GM19035 (cell line): ENCODE measurements around the gene RILPL1.
A peak's percentile ranks its signal among the peaks of the same experiment; 100 is the strongest.
"Not testable (repeated sequence)": the region's sequence is repeated elsewhere in the genome, so short reads cannot be mapped to it uniquely, and the experiment has no call there.

Experiments used
- ATAC-seq: cut with Tn5 transposase; IDR thresholded peaks from one replicate; pipeline ENCODE4 v1.9.1; 2021; ENCODE audit not compliant: unreplicated experiment

The RILPL1 gene

GRCh38 chr12:123533672-123534643, at the start of gene RILPL1:
Gene RILPL1, minus strand, starts transcription at chr12:123533719. Its CDS starts 237 bp downstream, at chr12:123533482.
- ATAC-seq, result peak; percentile 57

- no peak for ATAC-seq
Observed at GRCh38 chr12:123580772-123581171, 47.3 kb upstream of the RILPL1 start.

- not testable (repeated sequence) for ATAC-seq
Observed at GRCh38 chr12:123578829-123579228, 45.3 kb upstream of the RILPL1 start.

- no peak for ATAC-seq
Observed at GRCh38 chr12:123578243-123578642, 44.7 kb upstream of the RILPL1 start.

GRCh38 chr12:123576611-123577010, 43.1 kb upstream of the RILPL1 start:
- no peak for ATAC-seq

GRCh38 chr12:123573870-123574269, 40.4 kb upstream of the RILPL1 start:
- ATAC-seq, result no peak

GRCh38 chr12:123572391-123572790, 38.9 kb upstream of the RILPL1 start:
- no peak for ATAC-seq

- no peak for ATAC-seq
Observed at GRCh38 chr12:123571343-123571813, 37.9 kb upstream of the RILPL1 start.

GRCh38 chr12:123559468-123559867, 25.9 kb upstream of the RILPL1 start:
- no peak for ATAC-seq

GRCh38 chr12:123558487-123558886, 25.0 kb upstream of the RILPL1 start:
- ATAC-seq, result not testable (repeated sequence)

- not testable (repeated sequence) for ATAC-seq
Observed at GRCh38 chr12:123554843-123555242, 21.3 kb upstream of the RILPL1 start.

GRCh38 chr12:123554136-123554535, 20.6 kb upstream of the RILPL1 start:
- not testable (repeated sequence) for ATAC-seq

- no peak for ATAC-seq
Observed at GRCh38 chr12:123550700-123551099, 17.2 kb upstream of the RILPL1 start.

GRCh38 chr12:123548107-123548506, 14.6 kb upstream of the RILPL1 start:
- ATAC-seq, result no peak

- no peak for ATAC-seq
Observed at GRCh38 chr12:123546281-123546680, 12.8 kb upstream of the RILPL1 start.

- no peak for ATAC-seq
Observed at GRCh38 chr12:123543541-123543940, 10.0 kb upstream of the RILPL1 start.

GRCh38 chr12:123540899-123541662, 7.6 kb upstream of the RILPL1 start:
- ATAC-seq, result no peak

- not testable (repeated sequence) for ATAC-seq
Observed at GRCh38 chr12:123535952-123536351, 2.4 kb upstream of the RILPL1 start.

GRCh38 chr12:123532808-123533649, 490 bp downstream of the RILPL1 start:
- no peak for ATAC-seq

- ATAC-seq, result no peak
Observed at GRCh38 chr12:123532019-123532418, 1.5 kb downstream of the RILPL1 start.

GRCh38 chr12:123531091-123531490, 2.4 kb downstream of the RILPL1 start:
- ATAC-seq, result no peak
